Stimulated activated naive CD8-positive, alpha-beta T cell treated with anti-CD3 and anti-CD28 coated beads, Interleukin-15, Interleukin-2, amounts not matched to agents 100 ng/mL and 50 ng/mL, for 24 hours (primary cell): ENCODE measurements around the gene C11orf68.

ENCODE experiments used
- H3K27ac Mint-ChIP-seq: one replicate; pipeline ENCODE4 v1.8.0; 2021; ENCODE audit warnings: mild to moderate bottlenecking, mixed read lengths
- H3K27me3 Mint-ChIP-seq: one replicate; pipeline ENCODE4 v1.8.0; 2021; ENCODE audit warnings: mixed read lengths
- H3K36me3 Mint-ChIP-seq: one replicate; pipeline ENCODE4 v1.8.0; 2021; ENCODE audit warnings: low read depth, mixed read lengths
- H3K4me1 Mint-ChIP-seq: one replicate; pipeline ENCODE4 v1.8.0; 2021; ENCODE audit warnings: low read depth, mixed read lengths
- H3K4me3 Mint-ChIP-seq: one replicate; pipeline ENCODE4 v1.8.0; 2021; ENCODE audit warnings: mild to moderate bottlenecking, mixed read lengths
- H3K9me3 Mint-ChIP-seq: one replicate; pipeline ENCODE4 v1.8.0; 2021; ENCODE audit warnings: mixed read lengths

Gene C11orf68

DNA sequence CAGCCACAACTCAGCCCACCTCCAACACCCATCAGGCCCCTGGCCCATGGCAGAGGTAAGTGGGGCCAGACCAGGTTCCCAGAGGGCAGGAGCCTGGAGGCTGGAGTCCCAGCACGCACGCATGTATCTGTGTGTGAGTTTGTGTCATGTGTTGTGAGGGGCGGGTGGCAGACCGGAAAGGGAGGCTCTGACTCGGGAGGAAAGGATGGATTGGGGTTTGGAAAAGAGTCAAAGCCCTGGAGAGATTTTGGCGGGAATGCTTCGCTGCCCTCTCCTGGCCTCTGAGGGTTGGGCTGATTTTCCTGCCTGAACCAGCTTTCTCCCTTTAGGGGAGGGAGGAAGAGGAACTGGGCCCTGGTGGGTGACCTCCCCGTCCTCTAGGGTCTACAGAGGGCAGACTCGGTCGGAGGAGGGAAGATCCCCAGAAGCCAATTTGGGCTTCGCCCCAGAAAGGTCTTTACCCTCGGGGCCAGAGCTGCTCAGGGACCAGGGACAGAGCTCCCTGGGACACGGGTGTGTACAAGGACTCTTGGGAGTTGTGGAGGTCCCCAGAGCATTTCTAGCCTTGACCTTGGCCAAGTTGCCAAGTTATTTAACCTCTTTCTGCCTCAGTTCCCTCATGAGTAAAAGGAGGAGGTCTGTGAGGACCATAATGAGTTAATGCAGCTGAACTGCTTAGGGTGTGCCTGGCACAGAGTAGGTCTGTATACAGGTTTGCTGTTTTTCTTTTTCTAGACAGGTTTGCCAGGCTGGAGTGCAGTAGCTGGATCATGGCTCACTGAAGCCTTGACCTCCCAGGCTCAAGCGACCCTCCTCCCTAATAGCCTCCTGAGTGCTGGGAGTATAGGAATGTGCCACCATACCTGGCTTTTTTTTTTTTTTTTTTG is 6.9 kb downstream of the C11orf68 start:
- no peaks in the 10 kb centered on the region for H3K27me3 Mint-ChIP-seq
- H3K27ac Mint-ChIP-seq = peak overlapping the region; percentile 12
- H3K9me3 Mint-ChIP-seq = no peaks in the 10 kb centered on the region
- no peaks in the 10 kb centered on the region for H3K36me3 Mint-ChIP-seq
- H3K4me1 Mint-ChIP-seq = peaks cover 43% of the 10 kb centered on the region
- H3K4me3 Mint-ChIP-seq = no peak overlapping the region

DNA sequence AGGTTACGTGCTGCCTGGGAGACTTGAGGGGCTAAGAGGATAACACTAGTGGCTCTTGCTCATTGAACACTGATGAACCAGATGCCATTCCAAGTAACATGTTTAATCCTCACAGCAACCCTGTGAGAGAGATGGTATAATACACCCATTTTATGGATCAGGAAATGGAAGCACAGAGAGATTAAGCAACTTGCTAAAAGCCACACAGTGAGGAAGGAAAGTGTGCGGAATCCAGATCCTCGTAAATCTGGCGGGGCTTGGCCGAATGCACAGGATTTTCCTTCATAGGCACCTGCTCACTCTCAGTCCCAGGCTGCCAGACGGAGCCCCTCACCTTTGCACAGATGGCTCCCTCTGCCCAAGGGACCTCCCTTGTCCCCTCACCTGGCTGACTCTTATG is 11.0 kb downstream of the C11orf68 start:
- Mint-ChIP-seq H3K27ac (no peak overlapping the region), H3K9me3 (no peaks in the 10 kb centered on the region), H3K36me3 (no peaks in the 10 kb centered on the region), H3K4me1 (peaks cover 14% of the 10 kb centered on the region), H3K27me3 (no peaks in the 10 kb centered on the region), H3K4me3 (no peak overlapping the region)

DNA sequence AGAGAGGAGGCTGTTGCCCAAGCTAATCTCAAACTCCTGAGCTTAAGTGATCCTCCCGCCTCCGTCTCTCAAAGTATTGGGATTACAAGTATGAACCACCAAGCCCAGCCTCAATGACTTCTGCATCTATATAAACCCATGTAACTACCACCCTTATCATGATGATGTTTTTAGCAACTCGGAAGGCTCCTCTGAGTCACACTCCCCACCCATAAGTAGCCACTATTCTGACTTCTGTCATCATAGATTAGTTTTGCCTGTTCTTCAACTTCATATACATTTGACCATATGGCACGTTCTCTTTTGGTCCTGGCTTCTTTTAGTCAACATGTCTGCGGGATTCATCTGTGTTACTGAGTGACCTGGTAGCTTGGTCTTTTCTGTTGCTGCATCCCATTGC is 12.3 kb downstream of the C11orf68 start:
- Mint-ChIP-seq H3K27me3 (no peaks in the 10 kb centered on the region), H3K9me3 (no peaks in the 10 kb centered on the region), H3K36me3 (no peaks in the 10 kb centered on the region), H3K27ac (no peak overlapping the region), H3K4me1 (peaks cover 16% of the 10 kb centered on the region), H3K4me3 (no peak overlapping the region)

DNA sequence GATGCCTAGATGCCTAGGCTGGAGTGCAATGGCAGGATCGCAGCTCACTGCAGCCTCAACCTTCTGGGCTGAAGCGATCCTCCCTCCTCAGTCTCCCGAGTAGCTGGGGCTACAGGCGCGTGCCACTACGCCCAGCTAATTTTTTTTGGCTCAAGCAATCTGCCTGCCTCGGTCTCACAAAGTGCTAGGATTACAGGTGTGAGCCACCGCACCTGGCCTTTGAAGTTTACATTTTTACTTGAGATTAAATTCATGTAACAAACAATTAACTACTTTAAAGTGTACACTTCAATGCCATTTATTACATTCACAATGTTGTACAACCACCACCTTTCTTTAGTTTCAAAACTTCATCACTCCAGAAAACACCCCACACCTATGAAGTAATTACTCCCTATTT is 15.1 kb downstream of the C11orf68 start:
- Mint-ChIP-seq H3K27me3 (no peaks in the 10 kb centered on the region), H3K4me1 (peaks cover 14% of the 10 kb centered on the region), H3K9me3 (no peaks in the 10 kb centered on the region), H3K27ac (no peak overlapping the region), H3K4me3 (no peak overlapping the region), H3K36me3 (peaks cover 3% of the 10 kb centered on the region)

DNA sequence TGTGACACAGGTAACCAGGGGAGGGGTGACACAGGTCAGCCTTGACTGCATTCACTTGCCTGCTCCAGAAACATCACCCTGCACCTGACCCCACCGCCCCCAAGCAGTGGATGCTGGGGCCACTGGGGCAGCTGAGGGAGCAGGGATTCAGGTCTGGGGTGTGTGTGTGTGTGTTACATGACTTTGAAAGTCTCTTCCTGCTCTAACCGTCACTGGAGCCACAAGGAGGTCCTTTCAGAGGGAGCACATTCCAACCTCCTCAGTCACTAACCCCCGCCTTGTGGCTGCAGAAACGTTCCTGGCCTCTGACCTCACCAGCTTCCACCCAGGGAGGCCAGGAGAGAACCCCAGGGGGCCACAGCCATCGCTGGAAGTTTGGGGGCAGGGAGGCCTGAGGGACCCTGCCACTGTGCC is 15.8 kb downstream of the C11orf68 start:
- Mint-ChIP-seq H3K36me3 (peaks cover 5% of the 10 kb centered on the region), H3K27me3 (no peaks in the 10 kb centered on the region), H3K4me1 (peaks cover 20% of the 10 kb centered on the region), H3K9me3 (no peaks in the 10 kb centered on the region), H3K4me3 (no peak overlapping the region), H3K27ac (no peak overlapping the region)

DNA sequence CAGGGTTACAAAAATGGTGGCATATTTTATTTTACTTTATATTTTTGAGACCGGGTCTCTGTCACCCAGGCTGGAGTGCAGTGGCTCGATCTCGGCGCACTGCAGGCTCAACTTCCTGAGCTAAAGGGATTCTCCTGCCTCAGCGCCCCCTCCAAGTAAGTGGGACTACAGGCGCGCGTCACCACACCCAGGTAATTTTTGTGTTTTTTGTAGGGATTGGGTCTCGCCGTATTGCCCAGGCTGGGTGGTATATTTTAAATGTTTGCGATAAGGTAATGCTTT is 18.0 kb downstream of the C11orf68 start:
- H3K4me1 Mint-ChIP-seq = peaks cover 40% of the 10 kb centered on the region
- H3K27me3 Mint-ChIP-seq = no peaks in the 10 kb centered on the region
- peak overlapping the region; percentile 55 for H3K27ac Mint-ChIP-seq
- H3K36me3 Mint-ChIP-seq = peaks cover 22% of the 10 kb centered on the region
- peak overlapping the region; percentile 60 for H3K4me3 Mint-ChIP-seq
- H3K9me3 Mint-ChIP-seq = no peaks in the 10 kb centered on the region

DNA sequence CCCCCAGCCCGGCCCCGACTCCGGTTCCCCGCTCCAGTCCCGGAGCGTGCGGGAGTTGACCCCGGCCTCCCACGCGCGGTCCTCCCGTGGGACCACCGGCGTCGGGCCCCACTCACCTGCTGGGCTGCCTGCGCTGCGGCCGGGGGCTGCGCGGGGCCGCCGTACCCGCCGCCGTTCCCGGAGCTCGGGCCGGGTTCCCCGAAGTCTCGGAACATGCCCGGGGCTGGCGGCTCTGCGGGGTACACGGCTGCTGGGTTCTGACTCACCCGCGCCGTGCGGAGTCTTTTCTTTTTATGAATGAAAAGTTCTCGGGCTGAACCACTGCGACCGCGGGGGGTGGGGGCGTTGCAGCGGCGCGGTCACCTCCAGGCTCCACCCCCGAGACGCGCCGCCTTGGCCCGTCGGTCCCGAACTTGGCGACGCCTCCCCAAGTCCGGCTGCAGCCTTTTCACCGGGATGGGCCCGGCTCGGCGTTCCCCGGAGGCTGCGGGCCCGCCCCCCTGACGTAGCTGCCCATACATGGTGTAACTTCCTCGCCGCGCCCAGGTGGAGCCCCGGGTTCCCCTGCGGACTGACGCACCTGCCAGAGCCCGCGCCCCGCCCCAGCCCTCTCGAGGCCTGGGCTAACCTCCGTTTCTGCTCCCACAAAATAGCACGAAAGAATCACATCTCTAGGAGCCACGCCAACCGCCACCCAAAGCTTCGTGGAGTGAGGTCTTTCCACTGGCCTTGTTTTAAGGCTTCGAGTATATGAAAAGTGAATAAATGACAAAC is 18.6 kb downstream of the C11orf68 start, which contains the start of gene FOSL1:
FOSL1 (minus strand) TSS at position 264 of the 774 bp plus-strand sequence; CDS start at position 215, 49 bp downstream.
- Mint-ChIP-seq H3K4me3 (peak within 1 kb of the TSS; percentile 82), H3K9me3 (no peaks in the 10 kb centered on the region), H3K4me1 (peaks cover 45% of the 10 kb centered on the region), H3K36me3 (peaks cover 27% of the 10 kb centered on the region), H3K27ac (peak within 1 kb of the TSS; percentile 86), H3K27me3 (no peaks in the 10 kb centered on the region)

DNA sequence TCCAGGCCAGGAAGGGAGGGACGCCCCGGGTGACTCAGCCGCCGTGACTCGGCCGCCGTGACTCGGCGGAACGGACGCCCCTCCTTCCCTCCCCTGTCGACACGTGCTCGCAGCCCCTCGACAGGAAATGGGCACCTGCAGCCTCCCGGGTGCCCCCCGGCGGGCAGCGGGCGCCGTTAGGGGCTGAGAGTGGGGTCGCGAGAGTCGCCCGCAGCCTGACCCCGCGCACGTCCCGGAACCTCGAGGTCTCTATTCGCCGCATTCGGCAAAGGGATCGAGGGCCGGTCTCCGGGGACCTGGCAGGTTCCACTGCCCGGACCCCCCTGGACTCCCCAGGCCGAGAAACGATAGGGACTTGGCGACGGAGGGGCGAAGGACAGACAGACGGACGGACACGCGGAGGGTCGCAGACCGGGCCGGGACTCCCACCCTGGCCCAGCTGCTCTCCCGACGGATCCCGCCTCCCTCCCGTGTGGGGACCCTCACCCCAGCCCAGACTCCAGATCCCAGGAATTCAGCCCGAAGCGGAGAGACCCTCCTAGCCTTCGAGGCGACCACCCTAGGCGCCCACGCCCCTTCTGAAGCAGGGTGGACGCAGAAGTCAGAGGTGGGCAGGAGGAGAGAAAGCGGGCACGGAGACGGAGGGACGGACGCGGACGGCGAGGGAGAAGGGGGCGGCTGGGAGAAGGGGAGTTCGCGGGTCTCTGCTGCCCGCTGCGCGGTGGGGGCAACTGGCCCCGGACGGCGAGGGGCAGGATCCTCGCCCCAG is 19.3 kb downstream of the C11orf68 start:
- peaks cover 49% of the 10 kb centered on the region for H3K4me1 Mint-ChIP-seq
- H3K4me3 Mint-ChIP-seq = peak overlapping the region; percentile 82
- no peaks in the 10 kb centered on the region for H3K9me3 Mint-ChIP-seq
- H3K27ac Mint-ChIP-seq = peak overlapping the region; percentile 86
- H3K36me3 Mint-ChIP-seq = peaks cover 30% of the 10 kb centered on the region
- H3K27me3 Mint-ChIP-seq = no peaks in the 10 kb centered on the region

DNA sequence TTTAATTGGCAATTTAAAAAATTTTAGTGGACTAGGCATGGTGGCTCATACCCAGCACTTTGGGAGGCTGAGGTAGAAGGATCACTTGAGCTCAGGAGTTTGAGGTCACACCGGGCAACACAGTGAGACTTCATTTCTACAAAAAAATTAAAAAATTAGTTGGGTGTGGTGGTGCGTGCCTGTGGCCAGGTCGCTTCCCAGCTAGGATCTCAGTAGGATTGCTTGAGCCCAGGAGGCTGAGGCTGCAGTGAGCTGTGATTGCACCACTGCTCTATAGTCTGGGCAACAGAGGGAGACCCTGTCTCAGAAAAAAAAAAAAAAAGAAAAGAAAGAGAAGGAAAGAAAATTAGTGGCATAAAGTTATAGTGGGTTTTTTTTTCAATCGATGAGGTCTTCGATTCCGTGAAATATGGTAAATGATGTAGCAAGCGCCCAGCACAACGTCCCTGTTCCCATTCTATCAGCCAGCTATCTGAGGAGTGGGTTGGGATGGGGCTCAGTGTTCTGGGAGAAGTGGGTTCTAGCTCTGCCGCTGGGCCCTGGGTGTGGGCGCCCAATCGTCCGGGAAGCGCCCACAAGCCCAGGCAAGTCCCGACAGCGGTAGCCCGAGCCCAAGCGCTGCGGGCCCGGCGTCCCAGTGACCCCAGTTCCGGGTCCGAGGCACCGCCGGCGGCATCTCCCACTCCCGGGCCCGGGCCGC is 20.1 kb downstream of the C11orf68 start:
- peaks cover 56% of the 10 kb centered on the region for H3K4me1 Mint-ChIP-seq
- H3K9me3 Mint-ChIP-seq = no peaks in the 10 kb centered on the region
- H3K4me3 Mint-ChIP-seq = peak overlapping the region; percentile 90
- H3K27me3 Mint-ChIP-seq = no peaks in the 10 kb centered on the region
- H3K27ac Mint-ChIP-seq = peak overlapping the region; percentile 90
- peaks cover 34% of the 10 kb centered on the region for H3K36me3 Mint-ChIP-seq

DNA sequence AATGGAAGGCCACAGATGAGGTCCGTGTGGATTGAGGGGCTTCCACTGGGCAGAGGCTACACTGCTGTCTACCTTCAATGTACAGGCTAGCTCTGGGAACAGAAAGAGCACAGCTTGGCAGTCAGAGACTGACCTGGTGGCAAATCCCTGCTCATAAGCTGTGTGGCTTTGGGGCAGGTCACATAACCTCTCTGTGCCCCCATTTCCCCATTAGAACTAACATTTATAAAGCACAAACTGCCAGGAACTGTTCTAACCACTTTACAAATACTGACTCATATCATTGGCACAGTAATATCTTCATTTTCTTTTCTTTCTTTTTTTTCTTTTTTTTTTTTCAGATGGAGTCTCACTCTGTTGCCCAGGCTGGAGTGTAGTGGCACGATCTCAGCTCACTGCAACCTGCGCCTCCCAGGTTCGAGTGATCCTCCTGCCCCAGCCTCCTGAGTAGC is 21.8 kb downstream of the C11orf68 start:
- H3K9me3 Mint-ChIP-seq = no peaks in the 10 kb centered on the region
- peaks cover 69% of the 10 kb centered on the region for H3K4me1 Mint-ChIP-seq
- peak overlapping the region; percentile 58 for H3K27ac Mint-ChIP-seq
- no peaks in the 10 kb centered on the region for H3K27me3 Mint-ChIP-seq
- peak overlapping the region; percentile 63 for H3K4me3 Mint-ChIP-seq
- peaks cover 43% of the 10 kb centered on the region for H3K36me3 Mint-ChIP-seq

DNA sequence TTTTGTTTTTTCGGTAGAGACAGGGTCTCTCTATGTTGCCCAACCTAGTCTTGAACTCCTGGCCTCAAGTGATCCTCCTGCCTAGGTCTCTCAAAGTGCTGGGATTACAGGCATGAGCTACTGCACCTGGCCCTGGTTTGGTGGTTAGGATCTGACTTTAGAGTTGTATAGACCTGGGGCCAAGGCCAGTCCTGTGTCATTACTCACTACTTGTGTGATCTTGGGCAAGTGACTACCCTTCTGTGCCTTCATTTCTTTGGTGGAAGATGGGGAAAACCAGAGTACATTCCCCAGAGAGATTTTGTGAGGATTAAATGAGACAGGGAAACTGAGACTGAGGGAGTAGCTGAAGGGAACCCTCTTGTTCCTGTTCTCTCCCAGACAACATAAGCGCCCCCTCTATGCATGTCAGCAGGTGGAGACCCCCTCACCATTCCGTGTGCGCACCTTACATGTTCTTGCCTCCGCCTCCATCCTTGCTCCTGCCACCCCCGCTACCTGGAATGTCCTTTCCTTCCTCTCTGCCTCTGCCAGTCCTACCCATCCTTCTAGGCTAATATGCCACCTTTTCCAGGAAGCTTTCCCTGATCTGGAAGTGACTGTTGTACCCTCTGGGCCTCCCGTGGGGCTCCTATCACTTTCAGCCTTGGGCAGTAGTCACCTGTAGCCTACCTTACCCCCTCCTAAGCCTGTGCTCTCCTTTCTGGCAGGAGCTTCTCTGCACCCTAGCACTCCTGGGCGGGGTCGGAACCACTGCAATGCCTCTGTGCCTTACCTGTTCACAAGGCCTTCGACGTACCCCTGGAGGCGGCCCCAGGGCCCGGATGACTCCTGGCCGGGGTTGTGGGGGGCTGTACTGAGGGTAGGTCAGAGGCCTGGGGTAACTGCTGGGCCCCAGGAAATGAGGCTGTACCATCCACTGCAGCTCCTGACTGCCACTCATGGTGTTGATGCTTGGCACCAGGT is 22.5 kb downstream of the C11orf68 start:
- no peaks in the 10 kb centered on the region for H3K9me3 Mint-ChIP-seq
- H3K4me1 Mint-ChIP-seq = peaks cover 70% of the 10 kb centered on the region
- peaks cover 45% of the 10 kb centered on the region for H3K36me3 Mint-ChIP-seq
- H3K27me3 Mint-ChIP-seq = no peaks in the 10 kb centered on the region
- H3K4me3 Mint-ChIP-seq = no peak overlapping the region
- peak overlapping the region; percentile 83 for H3K27ac Mint-ChIP-seq

DNA sequence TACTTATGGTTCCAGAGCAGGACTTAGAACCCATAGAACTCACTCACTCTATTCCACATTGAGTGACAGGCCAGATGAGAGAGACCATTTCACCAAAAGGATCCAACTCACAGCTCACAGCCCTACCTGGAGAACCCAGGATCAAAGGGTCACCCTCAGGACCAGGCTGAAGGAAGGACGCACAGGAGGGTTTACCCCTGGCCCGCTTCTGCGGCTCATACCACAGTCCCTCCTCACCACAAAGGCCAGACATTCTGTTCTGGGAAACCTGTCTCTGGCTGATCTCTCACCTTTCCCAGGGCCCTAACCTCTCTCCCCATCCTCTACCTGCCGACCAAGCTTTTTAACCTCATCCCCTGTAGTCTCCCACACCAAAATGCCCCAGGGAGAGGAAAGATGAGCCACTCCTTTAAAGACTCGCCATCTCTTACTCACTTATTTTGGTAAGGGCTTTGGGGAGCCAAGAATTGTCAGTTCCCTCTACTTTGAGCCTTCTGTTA is 23.3 kb downstream of the C11orf68 start:
- H3K36me3 Mint-ChIP-seq = peaks cover 45% of the 10 kb centered on the region
- H3K4me3 Mint-ChIP-seq = peak overlapping the region; percentile 43

DNA sequence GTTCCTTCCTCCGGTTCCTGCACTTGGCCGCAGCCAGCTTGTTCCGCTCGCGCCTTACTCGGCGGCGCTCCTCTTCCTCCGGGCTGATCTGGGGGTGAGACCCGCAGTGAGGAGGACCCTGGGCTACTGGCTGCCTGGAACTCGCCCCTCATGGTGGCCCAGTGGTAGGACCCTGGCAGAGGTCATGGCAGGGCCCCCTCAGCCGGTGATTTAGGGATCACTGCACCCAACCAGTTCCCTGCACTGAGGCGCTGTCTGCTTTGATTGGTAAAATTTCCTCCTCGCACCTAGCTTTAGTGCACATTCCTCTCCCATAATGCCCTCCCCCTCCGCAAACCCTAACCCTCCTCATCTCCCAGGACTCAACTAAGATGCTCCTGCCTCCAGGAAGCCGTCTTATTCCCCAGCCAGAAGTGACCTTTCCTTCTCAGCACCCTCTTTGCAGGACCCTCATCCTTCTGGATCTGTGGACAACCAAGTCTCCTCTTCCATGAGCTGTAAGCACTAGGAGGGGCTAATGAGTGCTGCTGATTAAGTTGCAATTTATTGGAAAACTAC is 24.7 kb downstream of the C11orf68 start:
- peaks cover 79% of the 10 kb centered on the region for H3K4me1 Mint-ChIP-seq

More for the DNA sequence above, 23.3 kb downstream of the C11orf68 start:
- peak overlapping the region; percentile 83 for H3K27ac Mint-ChIP-seq
- no peaks in the 10 kb centered on the region for H3K9me3 Mint-ChIP-seq
- H3K4me1 Mint-ChIP-seq = peaks cover 68% of the 10 kb centered on the region
- H3K27me3 Mint-ChIP-seq = no peaks in the 10 kb centered on the region

More for the DNA sequence above, 24.7 kb downstream of the C11orf68 start:
- Mint-ChIP-seq H3K36me3 (peaks cover 45% of the 10 kb centered on the region), H3K4me3 (peak overlapping the region; percentile 99), H3K27ac (peak overlapping the region; percentile 81), H3K27me3 (no peaks in the 10 kb centered on the region), H3K9me3 (no peaks in the 10 kb centered on the region)
